ENCODE results near the gene SYK.

DNA sequence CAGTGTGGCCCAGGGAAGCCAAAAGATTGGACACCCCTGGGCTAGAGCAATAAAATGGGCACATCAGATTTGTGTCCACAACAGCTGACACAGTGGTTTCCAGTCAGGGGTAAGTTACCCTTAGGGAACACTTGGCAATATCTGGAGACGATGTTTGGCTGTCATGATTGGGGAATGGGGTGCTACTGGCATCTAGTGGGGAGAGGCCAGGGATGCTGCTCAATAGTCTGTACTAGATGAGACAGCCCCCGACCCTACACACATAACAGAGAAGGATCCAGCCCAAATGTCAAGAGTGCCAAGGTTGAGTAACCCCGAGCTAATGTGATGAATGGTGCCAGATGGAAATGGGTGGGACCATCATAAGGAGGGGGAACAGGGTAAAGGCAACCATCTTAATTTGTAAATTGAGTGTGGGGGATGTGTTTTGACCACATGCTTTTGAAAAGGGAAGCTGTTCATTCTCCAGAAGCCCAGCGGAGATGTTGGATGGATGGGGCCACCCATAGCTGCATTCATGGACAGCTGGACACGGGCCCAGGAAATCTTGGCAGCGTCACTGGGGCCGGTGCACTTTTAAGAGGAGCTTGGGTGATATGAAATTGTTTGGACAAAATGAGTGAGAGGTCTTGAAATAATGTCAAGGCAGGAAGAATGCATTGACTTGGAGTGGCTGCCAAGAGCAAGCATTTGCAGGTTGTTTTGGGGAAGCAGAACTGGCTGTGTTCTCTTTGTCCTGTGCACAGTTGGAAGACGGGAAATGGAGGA lies 33.4 kb downstream of the SYK start:
- TF ChIP-seq, protein P1, sequence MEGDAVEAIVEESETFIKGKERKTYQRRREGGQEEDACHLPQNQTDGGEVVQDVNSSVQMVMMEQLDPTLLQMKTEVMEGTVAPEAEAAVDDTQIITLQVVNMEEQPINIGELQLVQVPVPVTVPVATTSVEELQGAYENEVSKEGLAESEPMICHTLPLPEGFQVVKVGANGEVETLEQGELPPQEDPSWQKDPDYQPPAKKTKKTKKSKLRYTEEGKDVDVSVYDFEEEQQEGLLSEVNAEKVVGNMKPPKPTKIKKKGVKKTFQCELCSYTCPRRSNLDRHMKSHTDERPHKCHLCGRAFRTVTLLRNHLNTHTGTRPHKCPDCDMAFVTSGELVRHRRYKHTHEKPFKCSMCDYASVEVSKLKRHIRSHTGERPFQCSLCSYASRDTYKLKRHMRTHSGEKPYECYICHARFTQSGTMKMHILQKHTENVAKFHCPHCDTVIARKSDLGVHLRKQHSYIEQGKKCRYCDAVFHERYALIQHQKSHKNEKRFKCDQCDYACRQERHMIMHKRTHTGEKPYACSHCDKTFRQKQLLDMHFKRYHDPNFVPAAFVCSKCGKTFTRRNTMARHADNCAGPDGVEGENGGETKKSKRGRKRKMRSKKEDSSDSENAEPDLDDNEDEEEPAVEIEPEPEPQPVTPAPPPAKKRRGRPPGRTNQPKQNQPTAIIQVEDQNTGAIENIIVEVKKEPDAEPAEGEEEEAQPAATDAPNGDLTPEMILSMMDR (IDR thresholded peaks at IDR 0.05) = no peak
- TF ChIP-seq POLR2A (IDR thresholded peaks at IDR 0.05) = no peak
- TF ChIP-seq EP300 (IDR thresholded peaks at IDR 0.05) = no peak

All from stomach (tissue), 4 donors.